Transverse colon (tissue), 3 donors: ENCODE results near the gene CLIC4.

Experiments used
- EP300 ChIP-seq: sonication (generic); formaldehyde crosslinking; IDR thresholded peaks from one replicate; pipeline ENCODE4 v1.6.1; 2017; ENCODE audit warnings: antibody characterized with exemption, low read depth
- TF ChIP-seq, protein P1 (sequence below), 5 experiments: fragments of 200-600 bp in 3 of 5; fragments of 450-650 bp in 2 of 5; sonication (generic) in 3 of 5; IDR thresholded peaks; 1 replicate in 2 of 5; 2 replicates in 3 of 5; pipeline ENCODE4 v1.5.1; 2016 to 2017; ENCODE audit warnings: antibody characterized with exemption in 5 of 5, inconsistent platforms in 3 of 5, mild to moderate bottlenecking in 2 of 5, moderate library complexity in 1 of 5

DNA sequence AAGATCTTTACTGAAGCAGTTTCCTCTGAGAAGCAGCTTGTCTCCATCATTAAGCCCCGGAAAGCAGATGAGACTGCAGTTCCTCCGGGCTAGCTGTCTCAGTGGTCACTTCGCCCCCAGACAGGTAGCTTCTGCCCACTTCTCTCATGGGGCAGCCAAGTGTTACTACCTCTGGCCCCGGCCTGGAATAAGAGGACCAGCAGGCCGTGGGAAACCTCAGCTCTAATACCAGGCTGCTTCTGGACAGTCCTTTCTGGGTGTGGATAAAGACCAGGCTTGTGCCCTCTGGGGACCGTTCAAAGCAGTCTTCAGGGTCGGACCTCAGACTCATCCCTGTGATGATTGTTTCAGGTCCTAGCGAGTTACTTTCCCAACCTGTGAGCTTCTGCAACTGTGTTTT lies 130.0 kb downstream of the CLIC4 start:
- TF ChIP-seq, protein P1, sequence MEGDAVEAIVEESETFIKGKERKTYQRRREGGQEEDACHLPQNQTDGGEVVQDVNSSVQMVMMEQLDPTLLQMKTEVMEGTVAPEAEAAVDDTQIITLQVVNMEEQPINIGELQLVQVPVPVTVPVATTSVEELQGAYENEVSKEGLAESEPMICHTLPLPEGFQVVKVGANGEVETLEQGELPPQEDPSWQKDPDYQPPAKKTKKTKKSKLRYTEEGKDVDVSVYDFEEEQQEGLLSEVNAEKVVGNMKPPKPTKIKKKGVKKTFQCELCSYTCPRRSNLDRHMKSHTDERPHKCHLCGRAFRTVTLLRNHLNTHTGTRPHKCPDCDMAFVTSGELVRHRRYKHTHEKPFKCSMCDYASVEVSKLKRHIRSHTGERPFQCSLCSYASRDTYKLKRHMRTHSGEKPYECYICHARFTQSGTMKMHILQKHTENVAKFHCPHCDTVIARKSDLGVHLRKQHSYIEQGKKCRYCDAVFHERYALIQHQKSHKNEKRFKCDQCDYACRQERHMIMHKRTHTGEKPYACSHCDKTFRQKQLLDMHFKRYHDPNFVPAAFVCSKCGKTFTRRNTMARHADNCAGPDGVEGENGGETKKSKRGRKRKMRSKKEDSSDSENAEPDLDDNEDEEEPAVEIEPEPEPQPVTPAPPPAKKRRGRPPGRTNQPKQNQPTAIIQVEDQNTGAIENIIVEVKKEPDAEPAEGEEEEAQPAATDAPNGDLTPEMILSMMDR (IDR thresholded peaks at IDR 0.05): no peak
- TF ChIP-seq EP300: no peak
